Endothelial cell (in vitro differentiated cells): Measurements from ENCODE around the gene ALDH1B1. TPM values are rescaled to one million over a fixed set of nuclear protein-coding genes. Genes with fewer than 3 reads are reported as not detected.
A peak's percentile ranks its signal among the peaks of the same experiment; 100 is the strongest.

Source experiments
- DNase-seq: peaks from one replicate; pipeline ENCODE4 v3.0.0; 2021; ENCODE audit warnings: low spot score
- H3K27ac Mint-ChIP-seq: one replicate; pipeline ENCODE4 v1.8.0; 2021; ENCODE audit warnings: mixed read lengths, inconsistent platforms; ENCODE audit not compliant: unreplicated experiment
- H3K27me3 Mint-ChIP-seq: one replicate; pipeline ENCODE4 v1.8.0; 2021; ENCODE audit warnings: mild to moderate bottlenecking, moderate library complexity, mixed read lengths, inconsistent platforms; ENCODE audit not compliant: unreplicated experiment
- H3K36me3 Mint-ChIP-seq: one replicate; pipeline ENCODE4 v1.8.0; 2021; ENCODE audit warnings: mild to moderate bottlenecking, low read depth, mixed read lengths, inconsistent platforms; ENCODE audit not compliant: unreplicated experiment
- H3K4me1 Mint-ChIP-seq: one replicate; pipeline ENCODE4 v1.8.0; 2021; ENCODE audit warnings: mild to moderate bottlenecking, mixed read lengths, inconsistent platforms; ENCODE audit not compliant: unreplicated experiment
- H3K4me3 Mint-ChIP-seq: one replicate; pipeline ENCODE4 v1.8.0; 2021; ENCODE audit warnings: mild to moderate bottlenecking, mixed read lengths, inconsistent platforms; ENCODE audit not compliant: unreplicated experiment
- H3K9me3 Mint-ChIP-seq: one replicate; pipeline ENCODE4 v1.8.0; 2021; ENCODE audit warnings: mixed read lengths, inconsistent platforms; ENCODE audit not compliant: unreplicated experiment
- total RNA-seq: library from RNA; stranded (reverse); fragmentation: NEBNext Ultra II Directional; extraction: Animal tissue kit (Norgen Biotek cat#: 25700); gene quantifications from one replicate; pipeline ENCODE4 v1.2.1, GENCODE V29; 2021; ENCODE audit not compliant: unreplicated experiment
- TF ChIP-seq, protein P1 (sequence below): fragments of 200-600 bp; sonication (generic); IDR thresholded peaks from one replicate; pipeline ENCODE4 v1.5.0; 2021; ENCODE audit warnings: antibody characterized with exemption; ENCODE audit not compliant: unreplicated experiment

The ALDH1B1 gene
- total RNA-seq, 1 donor from 2014 or later = 18.7 TPM

- no peak for DNase-seq
- Mint-ChIP-seq H3K36me3 (no peaks in the 10 kb centered on the region), H3K4me3 (no peak overlapping the region), H3K27ac (no peak overlapping the region), H3K27me3 (peaks cover 2% of the 10 kb centered on the region), H3K4me1 (peaks cover 9% of the 10 kb centered on the region), H3K9me3 (no peaks in the 10 kb centered on the region)
- TF ChIP-seq, protein P1, sequence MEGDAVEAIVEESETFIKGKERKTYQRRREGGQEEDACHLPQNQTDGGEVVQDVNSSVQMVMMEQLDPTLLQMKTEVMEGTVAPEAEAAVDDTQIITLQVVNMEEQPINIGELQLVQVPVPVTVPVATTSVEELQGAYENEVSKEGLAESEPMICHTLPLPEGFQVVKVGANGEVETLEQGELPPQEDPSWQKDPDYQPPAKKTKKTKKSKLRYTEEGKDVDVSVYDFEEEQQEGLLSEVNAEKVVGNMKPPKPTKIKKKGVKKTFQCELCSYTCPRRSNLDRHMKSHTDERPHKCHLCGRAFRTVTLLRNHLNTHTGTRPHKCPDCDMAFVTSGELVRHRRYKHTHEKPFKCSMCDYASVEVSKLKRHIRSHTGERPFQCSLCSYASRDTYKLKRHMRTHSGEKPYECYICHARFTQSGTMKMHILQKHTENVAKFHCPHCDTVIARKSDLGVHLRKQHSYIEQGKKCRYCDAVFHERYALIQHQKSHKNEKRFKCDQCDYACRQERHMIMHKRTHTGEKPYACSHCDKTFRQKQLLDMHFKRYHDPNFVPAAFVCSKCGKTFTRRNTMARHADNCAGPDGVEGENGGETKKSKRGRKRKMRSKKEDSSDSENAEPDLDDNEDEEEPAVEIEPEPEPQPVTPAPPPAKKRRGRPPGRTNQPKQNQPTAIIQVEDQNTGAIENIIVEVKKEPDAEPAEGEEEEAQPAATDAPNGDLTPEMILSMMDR = no peak
Measured at GRCh38 chr9:38360839-38361472, 31.5 kb upstream of the ALDH1B1 start.

DNA sequence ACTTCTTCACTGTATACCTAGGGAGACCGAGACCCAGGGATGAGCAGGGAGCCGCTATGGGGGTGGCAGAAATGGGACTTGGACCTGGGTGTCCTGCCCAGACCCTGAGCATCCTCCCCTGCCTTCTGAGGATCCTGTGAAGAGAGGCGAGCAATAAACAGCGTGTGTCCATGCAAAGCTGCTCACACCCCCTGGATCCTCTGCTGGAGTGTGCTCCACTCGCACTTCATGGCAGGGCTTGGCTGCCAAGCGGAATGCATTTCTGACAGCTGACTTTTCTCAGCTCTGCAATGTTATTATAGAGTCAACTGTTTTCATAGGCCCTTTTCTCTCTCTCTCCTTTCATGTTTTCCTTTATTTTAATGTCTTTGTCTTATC, 31.0 kb upstream of the ALDH1B1 start:
- DNase-seq = no peak
- Mint-ChIP-seq H3K4me1 (peaks cover 9% of the 10 kb centered on the region), H3K4me3 (no peak overlapping the region), H3K36me3 (no peaks in the 10 kb centered on the region), H3K27ac (no peak overlapping the region), H3K27me3 (peaks cover 2% of the 10 kb centered on the region), H3K9me3 (no peaks in the 10 kb centered on the region)
- TF ChIP-seq, protein P1 = no peak

DNA sequence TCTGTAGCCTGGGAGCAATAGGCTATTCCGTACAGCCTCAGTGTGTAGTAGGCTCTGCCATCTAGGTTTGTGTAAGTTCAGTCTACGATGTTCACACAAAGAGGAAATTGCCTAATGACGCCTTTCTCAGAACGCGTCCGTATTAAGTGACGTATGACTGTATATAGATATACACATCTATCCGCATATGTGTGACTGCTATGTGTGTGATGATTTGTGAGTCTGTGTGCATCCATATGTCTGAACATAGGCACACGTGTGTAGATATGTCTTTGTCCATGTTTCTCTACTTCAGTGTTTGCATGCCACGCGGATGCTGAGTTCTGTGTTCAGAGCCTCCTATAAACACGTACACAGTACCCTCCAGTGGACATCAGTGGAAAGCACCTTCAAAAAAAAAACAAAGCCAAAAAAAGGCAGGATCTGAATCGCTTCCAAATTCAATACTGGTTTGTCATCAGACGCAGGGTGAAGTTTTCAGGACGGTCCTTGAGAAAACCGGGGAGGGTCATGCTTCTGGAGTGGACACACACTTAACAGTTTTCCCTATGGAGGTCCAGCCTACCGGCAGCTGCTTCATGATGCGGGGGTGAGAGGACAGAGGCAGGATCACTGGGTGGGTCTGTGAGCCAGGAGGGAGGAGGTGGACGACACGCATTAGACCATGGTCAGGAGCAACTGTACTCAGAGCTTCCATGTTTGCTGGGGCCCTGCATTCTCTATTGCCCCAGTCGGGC, 29.5 kb upstream of the ALDH1B1 start:
- H3K36me3 Mint-ChIP-seq = no peaks in the 10 kb centered on the region
- peaks cover 2% of the 10 kb centered on the region for H3K27me3 Mint-ChIP-seq
- TF ChIP-seq, protein P1 = peak; percentile 34
- H3K4me1 Mint-ChIP-seq = peaks cover 5% of the 10 kb centered on the region
- peak; percentile 26 for DNase-seq
- H3K27ac Mint-ChIP-seq = no peak overlapping the region
- H3K9me3 Mint-ChIP-seq = no peaks in the 10 kb centered on the region
- H3K4me3 Mint-ChIP-seq = no peak overlapping the region

GRCh38 chr9:38363589-38363925, 28.9 kb upstream of the ALDH1B1 start:
- Mint-ChIP-seq H3K4me1 (peaks cover 5% of the 10 kb centered on the region), H3K27me3 (peaks cover 2% of the 10 kb centered on the region), H3K9me3 (no peaks in the 10 kb centered on the region), H3K36me3 (no peaks in the 10 kb centered on the region), H3K27ac (no peak overlapping the region), H3K4me3 (no peak overlapping the region)
- TF ChIP-seq, protein P1 = no peak
- DNase-seq = no peak

DNA sequence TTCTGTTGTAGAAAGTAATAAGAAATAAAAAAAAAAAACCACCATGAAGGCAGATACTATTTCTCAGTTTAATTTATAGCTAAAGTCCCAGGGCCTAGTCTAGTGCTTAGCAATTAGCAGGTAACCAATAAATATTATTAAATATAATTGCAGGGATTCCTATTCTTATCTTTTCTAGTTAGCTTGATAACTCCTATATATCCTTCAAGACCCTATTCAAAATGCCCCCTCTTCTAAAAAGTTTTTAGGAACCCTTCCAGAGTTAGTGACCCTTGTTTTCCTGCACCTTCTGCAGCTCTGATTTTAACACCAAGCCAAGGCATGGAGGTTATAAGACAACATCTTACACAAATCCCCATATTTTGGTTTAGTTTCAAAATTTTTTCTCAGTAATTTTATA, 24.6 kb upstream of the ALDH1B1 start:
- Mint-ChIP-seq H3K4me3 (no peak overlapping the region), H3K36me3 (no peaks in the 10 kb centered on the region), H3K27ac (no peak overlapping the region), H3K27me3 (peaks cover 4% of the 10 kb centered on the region), H3K4me1 (no peaks in the 10 kb centered on the region), H3K9me3 (no peaks in the 10 kb centered on the region)
- TF ChIP-seq, protein P1 = no peak
- no peak for DNase-seq
